Thoracic aorta (tissue), 2 donors: ENCODE data around the gene POLG. TPM values are rescaled to one million over a fixed set of nuclear protein-coding genes. Genes with fewer than 3 reads are reported as not detected.

ENCODE experiments used
- ATAC-seq: fragments of 150-250 bp; one replicate; pipeline ENCODE4 v1.8.0; 2017; ENCODE audit warnings: low read depth; ENCODE audit not compliant: insufficient number of reproducible peaks, low FRiP score
- DNase-seq: peaks from one replicate; pipeline ENCODE4 v3.0.0-alpha.2; 2020; ENCODE audit warnings: low spot score
- H3K27ac ChIP-seq, 2 donors: fragments of 200-600 bp; sonication (generic); 1 replicate in 1 of 2; 2 replicates in 1 of 2; pipeline ENCODE4 v1.5.1; 2016; ENCODE audit warnings: mild to moderate bottlenecking in 2 of 2, moderate library complexity in 2 of 2
- H3K27me3 ChIP-seq: fragments of 200-600 bp; sonication (generic); replicated peaks from 2 replicates; pipeline ENCODE4 v1.6.0; 2016; ENCODE audit warnings: mild to moderate bottlenecking; ENCODE audit not compliant: insufficient read depth
- H3K36me3 ChIP-seq: fragments of 200-600 bp; sonication (generic); one replicate; pipeline ENCODE4 v1.5.1; 2016
- H3K4me1 ChIP-seq, 2 donors: fragments of 200-600 bp; sonication (generic); 1 replicate in 1 of 2; 2 replicates in 1 of 2; pipeline versions ENCODE4 v1.5.1 to v1.6.0; 2016; ENCODE audit warnings: low read depth in 2 of 2, mild to moderate bottlenecking in 1 of 2; ENCODE audit not compliant: control insufficient read depth in 1 of 2
- H3K4me3 ChIP-seq: fragments of 200-600 bp; sonication (generic); 2 replicates; pipeline ENCODE4 v1.5.1; 2016; ENCODE audit warnings: mild to moderate bottlenecking
- H3K9me3 ChIP-seq: fragments of 200-600 bp; sonication (generic); 2 replicates; pipeline ENCODE4 v1.5.1; 2016
- CTCF ChIP-seq: fragments of 200-600 bp; sonication (generic); IDR thresholded peaks from one replicate; pipeline ENCODE4 v1.5.1; 2019; ENCODE audit warnings: antibody characterized with exemption
- total RNA-seq, 2 donors: library from RNA; depleted of rRNA; stranded (reverse); fragments of >200 nt; gene quantifications; one replicate each; pipeline versions ENCODE4 v1.1.0 to v1.2.3, GENCODE V29; 2016

POLG gene
- total RNA-seq, 2 donors from 2014 or later = 89.2 to 89.8 TPM

DNA sequence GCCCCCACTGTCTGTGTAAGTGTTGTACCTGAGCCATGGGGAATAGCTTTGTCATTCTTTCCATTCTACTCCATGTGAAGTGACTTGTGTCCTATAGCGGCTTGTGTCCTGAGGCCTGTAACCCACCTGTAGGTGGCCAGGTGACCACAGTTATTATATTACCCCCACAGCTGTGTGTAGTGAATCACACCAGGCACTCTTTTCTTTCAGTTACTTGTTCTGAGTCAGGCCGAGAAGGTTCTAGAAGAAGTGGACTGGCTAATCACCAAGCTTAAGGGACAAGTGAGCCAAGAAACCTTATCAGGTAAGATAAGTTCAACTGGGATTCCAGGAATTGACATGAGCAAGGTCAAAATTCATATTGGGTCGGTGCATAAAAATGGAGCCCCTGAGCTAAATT lies 29.2 kb downstream of the POLG start:
- H3K27ac ChIP-seq = no peak overlapping the region
- H3K36me3 ChIP-seq = no peaks in the 10 kb centered on the region
- no peaks in the 10 kb centered on the region for H3K27me3 ChIP-seq
- ATAC-seq (no peak), DNase-seq (no peak)
- TF ChIP-seq CTCF = no peak
- no peaks in the 10 kb centered on the region for H3K4me1 ChIP-seq
- no peak overlapping the region for H3K4me3 ChIP-seq
- H3K9me3 ChIP-seq = no peaks in the 10 kb centered on the region

- TF ChIP-seq CTCF = no peak
- no peaks in the 10 kb centered on the region for H3K27me3 ChIP-seq
- H3K9me3 ChIP-seq = no peaks in the 10 kb centered on the region
- H3K36me3 ChIP-seq = no peaks in the 10 kb centered on the region
- ATAC-seq (no peak), DNase-seq (no peak)
- H3K27ac ChIP-seq = no peak overlapping the region
- no peaks in the 10 kb centered on the region for H3K4me1 ChIP-seq
- no peak overlapping the region for H3K4me3 ChIP-seq
These were observed 30.6 kb downstream of the POLG start for GRCh38 chr15:89303986-89304385.

DNA sequence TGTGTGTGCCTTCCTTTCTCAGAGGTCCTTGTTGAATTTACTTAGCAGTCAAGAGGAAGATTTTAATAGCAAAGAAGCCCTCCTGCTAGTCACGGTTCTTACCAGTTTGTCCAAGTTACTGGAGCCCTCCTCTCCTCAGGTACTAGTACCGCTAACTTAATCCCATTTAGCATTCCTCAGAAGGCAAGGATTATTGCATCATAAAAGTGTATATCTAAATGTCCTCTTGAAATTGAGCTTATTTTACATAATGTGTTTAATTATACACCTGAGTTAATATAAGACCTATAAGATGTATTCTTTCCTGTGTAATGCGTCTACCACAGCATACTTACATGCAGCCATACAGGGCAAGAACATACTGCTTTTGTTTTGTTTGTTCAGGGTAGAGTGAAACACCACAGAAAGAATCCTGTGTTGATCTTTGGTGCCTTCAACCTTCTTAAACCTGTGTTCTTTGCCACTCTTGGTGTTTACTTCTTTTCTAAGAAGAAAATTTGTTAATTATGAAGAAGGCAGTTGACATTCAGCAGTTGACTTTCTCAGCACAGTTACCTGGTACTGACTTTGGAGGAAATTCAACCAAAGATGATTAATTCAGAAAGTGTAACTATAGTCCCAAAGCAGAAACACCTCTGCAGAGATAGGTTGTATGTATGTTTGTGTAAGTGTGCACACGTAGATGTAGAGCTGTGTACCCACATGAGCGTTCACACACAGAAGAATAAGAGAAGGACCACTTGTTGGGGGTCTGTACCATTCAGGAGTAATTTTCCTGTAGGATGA lies 33.1 kb downstream of the POLG start:
- no peak overlapping the region for H3K4me3 ChIP-seq
- no peak overlapping the region for H3K27ac ChIP-seq
- H3K9me3 ChIP-seq = no peaks in the 10 kb centered on the region
- H3K4me1 ChIP-seq = no peaks in the 10 kb centered on the region
- no peaks in the 10 kb centered on the region for H3K27me3 ChIP-seq
- DNase-seq = no peak
- no peak for ATAC-seq
- H3K36me3 ChIP-seq = no peaks in the 10 kb centered on the region
- TF ChIP-seq CTCF = no peak

DNA sequence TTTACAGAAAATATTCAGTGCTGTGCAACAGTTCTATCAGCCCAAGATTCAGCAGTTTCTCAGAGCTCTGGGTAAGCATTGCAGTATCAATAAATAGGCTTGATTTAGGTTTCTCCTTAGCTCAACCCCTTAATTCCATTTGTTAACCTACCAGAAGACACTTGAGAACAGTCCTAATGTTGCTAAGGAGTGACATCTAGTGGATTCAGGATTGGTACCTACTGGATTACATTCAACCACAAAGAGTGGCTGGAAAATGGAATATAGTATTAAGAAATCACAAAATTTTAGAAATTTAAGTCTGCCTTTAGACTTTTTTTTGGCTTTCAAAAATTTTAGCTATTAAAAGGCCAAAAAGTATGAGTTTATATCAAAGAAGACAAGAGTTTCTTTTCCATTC lies 34.7 kb downstream of the POLG start:
- H3K36me3 ChIP-seq = no peaks in the 10 kb centered on the region
- no peak for TF ChIP-seq CTCF
- no peaks in the 10 kb centered on the region for H3K27me3 ChIP-seq
- no peak overlapping the region for H3K4me3 ChIP-seq
- no peaks in the 10 kb centered on the region for H3K4me1 ChIP-seq
- no peak for ATAC-seq
- no peaks in the 10 kb centered on the region for H3K9me3 ChIP-seq
- H3K27ac ChIP-seq = no peak overlapping the region
- DNase-seq = no peak

GRCh38 chr15:89293012-89293411 lies 41.6 kb downstream of the POLG start:
- Histone ChIP-seq H3K4me1 (no peaks in the 10 kb centered on the region), H3K36me3 (peaks cover 2% of the 10 kb centered on the region), H3K9me3 (no peaks in the 10 kb centered on the region), H3K27me3 (no peaks in the 10 kb centered on the region), H3K27ac (no peak overlapping the region), H3K4me3 (no peak overlapping the region)
- no peak for TF ChIP-seq CTCF
- ATAC-seq (no peak), DNase-seq (no peak)
